HG03571 (cell line): ENCODE measurements around the gene TASOR.
A peak's percentile ranks its signal among the peaks of the same experiment; 100 is the strongest.
"Not testable (repeated sequence)": the region's sequence is repeated elsewhere in the genome, so short reads cannot be mapped to it uniquely, and the experiment has no call there.

Experiments used
- ATAC-seq: cut with Tn5 transposase; IDR thresholded peaks from one replicate; pipeline ENCODE4 v1.9.1; 2021; ENCODE audit not compliant: unreplicated experiment

TASOR gene, protein sequence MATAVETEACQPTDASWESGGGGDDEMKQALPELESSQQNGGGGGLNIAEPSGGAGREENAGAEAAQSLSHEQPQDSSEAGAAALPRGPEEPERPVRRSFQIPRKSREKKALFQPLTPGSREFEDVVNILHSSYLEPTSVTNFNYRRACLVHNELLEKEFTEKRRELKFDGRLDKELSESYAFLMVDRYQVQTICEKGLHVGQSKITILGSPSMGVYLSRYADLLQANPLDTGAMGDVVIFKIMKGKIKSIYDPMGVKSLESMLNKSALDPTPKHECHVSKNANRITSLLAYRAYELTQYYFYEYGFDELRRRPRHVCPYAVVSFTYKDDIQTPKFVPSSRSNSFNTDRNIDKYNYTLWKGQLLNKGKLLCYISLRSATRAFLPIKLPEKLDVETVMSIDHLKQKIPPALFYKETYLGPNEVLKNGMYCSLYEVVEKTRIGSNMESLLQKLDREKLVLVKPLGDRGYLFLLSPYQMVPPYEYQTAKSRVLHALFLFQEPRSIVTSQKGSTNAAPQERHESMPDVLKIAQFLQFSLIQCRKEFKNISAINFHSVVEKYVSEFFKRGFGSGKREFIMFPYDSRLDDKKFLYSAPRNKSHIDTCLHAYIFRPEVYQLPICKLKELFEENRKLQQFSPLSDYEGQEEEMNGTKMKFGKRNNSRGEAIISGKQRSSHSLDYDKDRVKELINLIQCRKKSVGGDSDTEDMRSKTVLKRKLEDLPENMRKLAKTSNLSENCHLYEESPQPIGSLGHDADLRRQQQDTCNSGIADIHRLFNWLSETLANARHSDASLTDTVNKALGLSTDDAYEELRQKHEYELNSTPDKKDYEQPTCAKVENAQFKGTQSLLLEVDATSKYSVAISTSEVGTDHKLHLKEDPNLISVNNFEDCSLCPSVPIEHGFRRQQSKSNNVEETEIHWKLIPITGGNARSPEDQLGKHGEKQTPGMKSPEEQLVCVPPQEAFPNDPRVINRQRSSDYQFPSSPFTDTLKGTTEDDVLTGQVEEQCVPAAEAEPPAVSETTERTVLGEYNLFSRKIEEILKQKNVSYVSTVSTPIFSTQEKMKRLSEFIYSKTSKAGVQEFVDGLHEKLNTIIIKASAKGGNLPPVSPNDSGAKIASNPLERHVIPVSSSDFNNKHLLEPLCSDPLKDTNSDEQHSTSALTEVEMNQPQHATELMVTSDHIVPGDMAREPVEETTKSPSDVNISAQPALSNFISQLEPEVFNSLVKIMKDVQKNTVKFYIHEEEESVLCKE (N-terminal part only)

GRCh38 chr3:56683122-56683817, at the start of gene TASOR:
Gene TASOR (minus strand): TSS chr3:56683265. CDS start chr3:56683006, 259 bp downstream.
- peak; percentile 73 for ATAC-seq

DNA sequence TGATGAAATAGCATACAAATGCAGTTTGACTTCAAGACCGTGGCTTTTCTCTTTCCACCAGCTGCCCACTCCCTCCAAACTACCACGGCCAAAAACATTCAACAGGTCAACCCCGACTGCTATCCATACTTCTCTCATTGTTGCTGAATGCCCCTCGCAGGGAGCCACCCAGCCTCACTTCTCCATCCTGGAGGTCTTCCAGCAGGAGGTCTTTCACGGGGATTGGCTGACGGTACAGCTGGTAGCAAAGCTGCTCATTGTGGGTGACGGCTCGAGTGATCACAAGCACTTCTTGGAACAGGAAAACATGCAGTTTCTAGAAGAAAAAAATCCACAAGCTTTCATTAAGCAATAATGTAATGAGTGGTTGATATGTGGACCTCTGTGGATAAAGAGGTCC, 49.0 kb upstream of the TASOR start:
- ATAC-seq: no peak

GRCh38 chr3:56725175-56725574, 42.1 kb upstream of the TASOR start:
- peak; percentile 95 for ATAC-seq

DNA sequence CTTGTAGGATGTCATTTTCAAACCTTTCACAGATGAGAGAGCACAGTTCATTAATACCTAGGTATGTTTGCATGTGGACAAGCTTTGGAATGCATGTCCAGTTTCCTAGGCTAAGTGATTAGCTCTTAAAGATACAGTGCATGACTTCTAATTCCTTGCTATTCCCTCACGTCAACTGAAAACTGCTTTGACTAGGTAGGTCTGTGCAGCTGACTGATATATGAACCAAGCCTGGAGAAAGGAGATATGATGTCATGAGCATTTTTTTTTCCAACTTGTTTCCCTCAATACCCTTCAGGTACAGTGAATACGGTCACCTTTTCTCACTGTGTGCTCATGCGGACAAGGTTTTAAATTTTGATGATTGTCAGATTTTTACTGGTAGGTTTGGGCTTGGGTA, 41.6 kb upstream of the TASOR start:
- ATAC-seq: no peak

DNA sequence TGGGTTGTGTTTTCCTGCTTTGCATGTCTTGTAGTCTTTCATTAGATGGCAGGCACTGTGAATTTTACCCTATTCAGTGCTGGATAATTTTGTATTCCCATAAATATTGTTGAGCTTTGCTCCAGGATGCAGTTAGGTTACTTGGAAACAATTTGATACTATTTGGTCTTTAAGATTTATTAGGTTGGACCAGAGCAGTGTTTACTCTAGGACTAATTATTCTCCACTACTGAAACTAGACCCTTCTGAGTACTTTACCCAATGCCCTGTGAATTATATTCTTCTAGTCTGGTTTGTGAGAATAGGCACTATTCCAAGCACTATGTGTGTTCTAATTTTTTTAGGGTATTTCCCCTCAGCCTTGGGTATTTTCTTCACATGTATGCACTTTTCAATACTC, 37.8 kb upstream of the TASOR start:
- no peak for ATAC-seq

- ATAC-seq: not testable (repeated sequence)
Measured at GRCh38 chr3:56718809-56719208, 35.7 kb upstream of the TASOR start.

GRCh38 chr3:56711344-56711743, 28.3 kb upstream of the TASOR start:
- ATAC-seq: no peak

GRCh38 chr3:56707412-56707811, 24.3 kb upstream of the TASOR start:
- ATAC-seq: not testable (repeated sequence)

DNA sequence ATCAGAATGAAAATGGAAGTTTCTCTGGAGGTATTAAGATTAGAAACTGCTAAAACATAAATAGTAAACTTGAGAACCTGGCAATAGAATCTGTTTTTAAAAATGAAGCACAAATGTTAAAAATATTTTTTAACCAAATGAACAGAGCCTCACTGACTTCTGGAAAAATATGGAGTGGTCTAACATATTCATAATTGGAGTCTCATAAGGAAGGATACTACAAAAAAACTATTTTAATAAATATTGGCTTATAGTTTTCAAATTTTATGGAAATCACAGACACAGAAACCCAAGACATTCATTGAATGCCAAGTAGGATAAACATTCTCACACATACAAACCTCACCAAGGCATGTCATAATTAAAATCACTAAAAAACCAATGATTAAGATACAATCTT, 23.6 kb upstream of the TASOR start:
- no peak for ATAC-seq

DNA sequence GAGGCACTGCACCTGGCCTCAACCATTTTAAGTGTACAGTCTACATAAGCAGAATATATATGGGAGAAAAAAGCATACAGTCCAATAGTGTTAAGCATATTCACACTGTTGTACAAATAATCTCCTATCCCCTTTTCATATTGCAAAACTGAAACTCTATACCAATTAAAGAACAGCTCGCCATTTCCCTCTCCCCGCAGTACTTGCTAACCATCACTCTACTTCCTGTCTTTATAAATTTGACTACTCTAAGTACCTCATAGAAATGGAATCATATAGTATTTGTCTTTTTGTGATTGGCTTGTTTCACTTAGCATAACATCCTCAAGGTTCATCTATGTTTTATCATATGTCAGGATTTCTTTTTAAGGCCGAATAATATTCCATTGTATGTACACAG, 21.6 kb upstream of the TASOR start:
- ATAC-seq: no peak

- no peak for ATAC-seq
Measured at GRCh38 chr3:56702490-56703315, 19.6 kb upstream of the TASOR start.

GRCh38 chr3:56700151-56700550, 17.1 kb upstream of the TASOR start:
- ATAC-seq: no peak

DNA sequence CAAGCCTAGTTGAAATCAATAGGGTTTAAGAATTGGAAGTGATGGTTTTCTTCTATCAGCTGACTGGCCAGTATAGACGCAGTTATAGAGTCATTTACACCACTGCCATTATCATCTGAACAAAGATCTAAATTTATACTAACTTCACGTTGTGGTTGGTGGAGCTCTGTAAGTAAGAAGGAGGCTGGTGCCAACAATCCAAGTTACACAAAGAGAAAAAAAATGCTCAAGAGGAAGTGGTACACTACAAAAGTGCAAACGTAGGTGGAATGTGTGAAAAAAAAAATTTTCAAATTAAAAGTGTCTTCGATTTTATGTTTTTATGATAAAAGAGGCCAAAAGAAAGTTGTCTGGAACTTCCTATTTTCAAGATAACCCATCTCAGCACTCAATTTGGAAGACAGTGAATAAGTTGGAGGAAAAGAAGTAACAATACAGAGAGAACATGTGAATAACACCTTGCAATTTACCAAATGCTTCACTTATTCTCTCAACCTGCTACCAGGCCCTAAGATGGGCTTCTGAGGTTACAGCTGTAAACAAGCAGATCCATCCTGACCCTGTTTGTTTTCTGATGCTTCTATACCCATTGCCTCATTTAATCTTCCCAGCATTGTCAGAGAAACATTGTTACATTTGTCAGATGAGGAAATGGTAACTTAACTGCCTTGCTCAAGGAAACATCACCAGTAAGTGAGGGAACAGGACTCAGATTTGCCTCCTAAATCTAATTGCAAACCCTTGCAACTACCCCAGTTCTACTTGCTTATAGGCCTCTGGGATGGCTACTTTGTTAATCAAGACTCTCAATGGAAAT, 12.0 kb upstream of the TASOR start:
- ATAC-seq: no peak

GRCh38 chr3:56693750-56694149, 10.7 kb upstream of the TASOR start:
- no peak for ATAC-seq

DNA sequence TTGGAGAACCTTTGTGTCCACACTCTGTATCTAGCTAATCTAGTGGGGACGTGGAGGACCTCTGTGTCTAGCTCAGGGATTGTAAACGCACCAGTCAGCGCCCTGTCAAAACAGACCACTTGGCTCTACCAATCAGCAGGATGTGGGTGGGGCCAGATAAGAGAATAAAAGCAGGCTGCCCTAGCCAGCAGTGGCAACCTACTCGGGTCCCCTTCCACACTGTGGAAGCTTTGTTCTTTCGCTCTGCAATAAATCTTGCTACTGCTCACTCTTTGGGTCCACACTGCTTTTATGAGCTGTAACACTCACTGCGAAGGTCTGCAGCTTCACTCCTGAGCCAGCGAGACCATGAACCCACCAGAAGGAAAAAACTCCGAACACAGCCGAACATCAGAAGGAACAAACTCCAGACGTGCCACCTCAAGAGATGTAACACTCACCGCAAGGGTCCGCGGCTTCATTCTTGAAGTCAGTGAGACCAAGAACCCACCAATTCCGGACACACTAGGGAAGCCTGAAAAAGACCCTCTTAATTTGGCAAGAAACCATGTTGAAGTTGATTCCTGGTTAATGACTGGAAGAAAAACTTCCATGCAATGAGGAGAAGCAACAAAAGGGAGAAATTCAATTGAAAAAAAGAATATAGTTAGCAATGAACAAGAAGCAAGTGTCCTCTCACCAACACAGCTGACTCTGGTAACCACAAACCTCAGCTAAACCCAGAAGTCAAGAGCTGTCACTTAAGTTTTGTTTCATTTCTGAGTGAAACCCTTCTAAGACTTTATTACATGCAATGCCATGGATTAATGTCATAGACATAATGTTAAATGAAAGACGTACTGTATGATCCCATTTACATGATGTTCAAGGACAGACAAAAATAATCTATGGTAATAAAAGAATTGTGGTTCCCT, 9.7 kb upstream of the TASOR start:
- ATAC-seq: peak; percentile 81

DNA sequence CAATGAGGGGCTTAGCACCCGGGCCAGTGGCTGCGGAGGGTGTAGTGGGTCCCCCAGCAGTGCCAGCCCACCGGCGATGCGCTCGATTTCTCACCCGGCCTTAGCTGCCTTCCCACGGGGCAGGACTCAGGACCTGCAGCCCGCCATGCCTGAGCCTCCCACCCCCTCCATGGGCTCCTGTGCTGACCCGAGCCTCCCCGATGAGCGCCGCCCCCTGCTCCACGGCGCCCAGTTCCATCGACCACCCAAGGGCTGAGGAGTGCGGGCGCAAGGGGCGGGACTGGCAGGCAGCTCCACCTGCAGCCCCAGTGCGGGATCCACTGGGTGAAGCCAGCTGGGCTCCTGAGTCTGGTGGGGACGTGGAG, 8.9 kb upstream of the TASOR start:
- not testable (repeated sequence) for ATAC-seq

DNA sequence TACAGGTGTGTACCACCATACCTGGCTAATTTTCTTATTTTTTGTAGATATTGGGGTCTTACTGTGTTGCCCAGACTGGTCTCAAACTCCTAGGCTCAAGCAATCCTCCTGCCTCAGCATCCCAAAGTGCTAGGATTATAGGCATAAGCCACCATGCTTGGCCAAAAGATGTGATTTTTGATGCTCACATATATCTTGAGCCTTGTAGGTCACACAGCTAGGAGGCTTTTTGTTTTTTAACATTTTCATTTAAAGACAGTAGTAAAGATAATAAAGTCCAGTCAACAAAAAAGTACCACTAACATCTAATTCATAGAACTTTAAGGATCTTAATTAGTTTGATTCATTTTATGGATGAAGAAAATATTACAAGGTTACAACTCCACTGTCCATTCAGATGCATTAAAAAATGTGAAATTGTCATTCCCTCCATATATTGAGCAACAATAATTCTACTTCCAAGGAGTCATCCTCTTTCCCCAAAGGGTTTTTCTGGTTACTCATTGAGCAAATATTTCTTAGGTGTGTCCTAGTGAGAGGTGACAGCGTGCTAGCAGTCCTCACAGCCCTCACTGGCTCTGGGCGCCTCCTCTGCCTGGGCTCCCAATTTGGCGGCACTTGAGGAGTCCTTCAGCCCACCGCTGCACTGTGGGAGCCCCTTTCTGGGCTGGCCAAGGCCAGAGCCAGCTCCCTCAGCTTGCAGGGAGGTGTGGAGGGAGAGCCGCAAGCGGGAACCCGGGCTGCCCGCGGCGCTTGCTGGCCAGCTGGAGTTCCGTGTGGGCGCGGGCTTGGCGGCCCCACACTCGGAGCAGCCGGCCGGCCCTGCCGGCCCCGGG, 8.3 kb upstream of the TASOR start:
- no peak for ATAC-seq
